ENCODE measurements around the gene ANKS3. TPM values are rescaled to one million over a fixed set of nuclear protein-coding genes. Genes with fewer than 3 reads are reported as not detected.

The ANKS3 gene, protein sequence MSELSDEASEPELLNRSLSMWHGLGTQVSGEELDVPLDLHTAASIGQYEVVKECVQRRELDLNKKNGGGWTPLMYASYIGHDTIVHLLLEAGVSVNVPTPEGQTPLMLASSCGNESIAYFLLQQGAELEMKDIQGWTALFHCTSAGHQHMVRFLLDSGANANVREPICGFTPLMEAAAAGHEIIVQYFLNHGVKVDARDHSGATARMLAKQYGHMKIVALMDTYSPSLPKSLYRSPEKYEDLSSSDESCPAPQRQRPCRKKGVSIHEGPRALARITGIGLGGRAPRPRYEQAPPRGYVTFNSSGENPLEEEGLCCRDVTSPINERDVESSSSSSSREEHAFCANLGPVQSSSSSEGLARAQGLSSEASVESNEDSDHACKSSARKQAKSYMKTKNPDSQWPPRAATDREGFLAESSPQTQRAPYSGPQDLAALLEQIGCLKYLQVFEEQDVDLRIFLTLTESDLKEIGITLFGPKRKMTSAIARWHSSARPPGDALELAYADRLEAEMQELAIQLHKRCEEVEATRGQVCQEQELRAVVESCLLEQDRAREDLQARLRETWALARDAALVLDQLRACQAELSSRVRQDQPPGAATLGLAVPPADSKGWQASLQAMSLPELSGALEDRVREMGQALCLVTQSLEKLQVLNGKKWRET
- 25.4 and 33.2 TPM in 2 replicates for total RNA-seq

GRCh38 chr16:4734063-4734729, at the start of gene ANKS3, which contains the start of gene DNAAF8:
TSS of gene ANKS3 (minus strand) at chr16:4734271. CDS start at chr16:4730149, 4,122 bp downstream.
TSS of gene DNAAF8 (plus strand) at chr16:4734537. CDS start at chr16:4736515, 1,978 bp downstream.
- TF ChIP-seq CTCF (IDR thresholded peaks at IDR 0.05; ENCODE audit: insufficient read depth, low read depth, low read length): no peak

DNA sequence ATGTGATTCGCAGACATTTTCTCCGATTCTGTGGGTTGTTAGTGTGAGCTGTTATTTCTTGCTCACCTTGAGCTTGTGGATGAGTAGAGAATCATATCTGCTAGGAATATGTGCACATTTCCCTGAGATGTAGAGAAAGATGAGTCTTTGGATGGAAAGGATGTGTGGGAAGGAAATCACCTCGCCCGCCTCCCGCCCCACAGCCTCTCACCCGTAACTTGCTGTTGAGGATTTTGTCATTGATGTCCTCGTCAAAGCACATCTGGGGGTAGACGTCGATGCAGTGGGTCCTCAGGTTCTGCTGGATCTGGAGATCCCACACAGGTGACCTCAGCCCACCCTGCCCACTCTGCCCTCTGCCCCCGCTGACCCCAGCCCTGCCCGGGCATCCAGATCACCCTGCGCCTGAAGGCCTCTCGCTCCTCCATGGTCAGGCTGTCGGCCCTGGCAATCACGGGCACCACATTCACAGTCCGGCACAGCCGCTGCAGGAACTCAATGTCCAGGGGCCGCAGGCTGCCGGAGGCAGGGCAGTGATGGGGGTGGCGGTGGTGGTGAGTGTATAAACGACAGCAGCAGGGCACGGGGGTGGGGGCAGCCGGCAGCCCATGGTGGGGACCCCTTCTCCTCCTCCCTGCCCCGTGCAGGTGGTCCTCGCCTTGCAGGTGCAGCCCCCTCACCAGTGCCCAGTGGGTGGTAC, 49.3 kb upstream of the ANKS3 start:
- H3K4me3 ChIP-seq (ENCODE audit: low read depth, low read length): no peak overlapping the region
- DNase-seq (ENCODE audit: low read depth): no peak
- TF ChIP-seq CTCF (IDR thresholded peaks at IDR 0.05; ENCODE audit: insufficient read depth, low read depth, low read length): no peak

More at GRCh38 chr16:4734063-4734729, at the start of gene ANKS3, which contains the start of gene DNAAF8:
- peak within 1 kb of the TSS; percentile 87 for H3K4me3 ChIP-seq (ENCODE audit: low read depth, low read length)
- DNase-seq (ENCODE audit: low read depth): peak; percentile 98

GRCh38 chr16:4780235-4780634, 46.2 kb upstream of the ANKS3 start:
- peak; percentile 34 for DNase-seq (ENCODE audit: low read depth)
- no peak for TF ChIP-seq CTCF (IDR thresholded peaks at IDR 0.05; ENCODE audit: insufficient read depth, low read depth, low read length)
- H3K4me3 ChIP-seq (ENCODE audit: low read depth, low read length): no peak overlapping the region

GRCh38 chr16:4778050-4778392, 44.0 kb upstream of the ANKS3 start:
- no peak for TF ChIP-seq CTCF (IDR thresholded peaks at IDR 0.05; ENCODE audit: insufficient read depth, low read depth, low read length)
- DNase-seq (ENCODE audit: low read depth): no peak

GRCh38 chr16:4777339-4778049, 43.4 kb upstream of the ANKS3 start:
- H3K4me3 ChIP-seq (ENCODE audit: low read depth, low read length): no peak overlapping the region
- no peak for DNase-seq (ENCODE audit: low read depth)
- no peak for TF ChIP-seq CTCF (IDR thresholded peaks at IDR 0.05; ENCODE audit: insufficient read depth, low read depth, low read length)

More at GRCh38 chr16:4778050-4778392, 44.0 kb upstream of the ANKS3 start:
- no peak overlapping the region for H3K4me3 ChIP-seq (ENCODE audit: low read depth, low read length)

Data from fibroblast of villous mesenchyme (primary cell).